Hepatocyte (in vitro differentiated cells): ENCODE data around the gene RMDN2.
"Not testable (repeated sequence)": the region's sequence is repeated elsewhere in the genome, so short reads cannot be mapped to it uniquely, and the experiment has no call there.

Experiments
- EZH2 ChIP-seq: fragments of 200-600 bp; sonication (generic); IDR thresholded peaks from 2 replicates; pipeline ENCODE4 v1.6.1; 2016; ENCODE audit warnings: antibody characterized with exemption, mild to moderate bottlenecking, borderline replicate concordance
- EZH2phosphoT487 ChIP-seq: fragments of 200-600 bp; sonication (generic); IDR thresholded peaks from one replicate; pipeline ENCODE4 v1.6.1; 2018; ENCODE audit warnings: antibody characterized with exemption, mild to moderate bottlenecking, low read depth, moderate library complexity; ENCODE audit not compliant: unreplicated experiment, severe bottlenecking
- TF ChIP-seq, protein P1 (sequence below): fragments of 200-600 bp; sonication (generic); IDR thresholded peaks from 2 replicates; pipeline ENCODE4 v1.5.1; 2016; ENCODE audit warnings: antibody characterized with exemption, mild to moderate bottlenecking; ENCODE audit not compliant: poor library complexity

DNA sequence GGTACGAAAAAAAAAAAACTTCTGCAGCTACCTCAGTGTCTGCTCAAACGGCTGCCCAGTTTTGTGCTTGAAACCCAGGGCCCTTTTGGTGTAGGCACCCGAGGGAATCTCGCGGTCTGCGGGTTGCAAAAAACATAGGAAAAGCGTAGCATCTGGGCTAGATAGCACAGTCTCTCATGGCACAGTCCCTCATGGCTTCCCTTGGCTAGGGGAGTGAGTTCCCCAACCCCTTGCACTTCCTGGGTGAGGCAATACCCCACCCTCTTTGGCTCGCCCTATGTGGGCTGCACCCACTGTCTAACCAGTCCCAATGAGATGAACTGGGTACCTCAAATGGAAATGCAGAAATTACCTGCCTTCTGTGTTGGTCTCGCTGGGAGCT lies 37.6 kb downstream of the RMDN2 start:
- TF ChIP-seq, protein P1, sequence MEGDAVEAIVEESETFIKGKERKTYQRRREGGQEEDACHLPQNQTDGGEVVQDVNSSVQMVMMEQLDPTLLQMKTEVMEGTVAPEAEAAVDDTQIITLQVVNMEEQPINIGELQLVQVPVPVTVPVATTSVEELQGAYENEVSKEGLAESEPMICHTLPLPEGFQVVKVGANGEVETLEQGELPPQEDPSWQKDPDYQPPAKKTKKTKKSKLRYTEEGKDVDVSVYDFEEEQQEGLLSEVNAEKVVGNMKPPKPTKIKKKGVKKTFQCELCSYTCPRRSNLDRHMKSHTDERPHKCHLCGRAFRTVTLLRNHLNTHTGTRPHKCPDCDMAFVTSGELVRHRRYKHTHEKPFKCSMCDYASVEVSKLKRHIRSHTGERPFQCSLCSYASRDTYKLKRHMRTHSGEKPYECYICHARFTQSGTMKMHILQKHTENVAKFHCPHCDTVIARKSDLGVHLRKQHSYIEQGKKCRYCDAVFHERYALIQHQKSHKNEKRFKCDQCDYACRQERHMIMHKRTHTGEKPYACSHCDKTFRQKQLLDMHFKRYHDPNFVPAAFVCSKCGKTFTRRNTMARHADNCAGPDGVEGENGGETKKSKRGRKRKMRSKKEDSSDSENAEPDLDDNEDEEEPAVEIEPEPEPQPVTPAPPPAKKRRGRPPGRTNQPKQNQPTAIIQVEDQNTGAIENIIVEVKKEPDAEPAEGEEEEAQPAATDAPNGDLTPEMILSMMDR: not testable (repeated sequence)
- not testable (repeated sequence) for TF ChIP-seq EZH2, EZH2phosphoT487
